H1 (cell line): ENCODE measurements around the gene TMEM203. TPM values are rescaled to one million over a fixed set of nuclear protein-coding genes. Genes with fewer than 3 reads are reported as not detected.
A peak's percentile ranks its signal among the peaks of the same experiment; 100 is the strongest.

Experiments used
- CTCF ChIA-PET: fragments of 300-600 bp; sonication (Branson Sonifier 250); formaldehyde crosslinking; loops from one replicate; lab custom pipeline; 2021; ENCODE audit not compliant: partially characterized antibody; lab: Charles Lee
- POLR2A ChIA-PET: fragments of 300-600 bp; sonication (Branson Sonifier 250); formaldehyde crosslinking; loops from one replicate; lab custom pipeline; 2021; ENCODE audit warnings: inconsistent platforms; ENCODE audit not compliant: partially characterized antibody; lab: Charles Lee
- DNase-seq, 2 experiments: peaks; one replicate each; pipeline versions ENCODE4 v3.0.0 to v3.0.0-alpha.2; 2010 to 2022; ENCODE audit warnings: low spot score in 2 of 2, low read depth in 1 of 2, mixed read lengths in 1 of 2
- FAIRE-seq: peaks from 2 replicates; lab custom pipeline; 2011; peaks lifted over from hg19 to GRCh38; lab: Jason Lieb, UNC
- H2AFZ ChIP-seq: 2 replicates; pipeline ENCODE4 v1.8.1; 2012; ENCODE audit warnings: low read length, inconsistent platforms
- H2AK5ac ChIP-seq: 2 replicates; pipeline ENCODE4 v1.6.1; 2013; ENCODE audit warnings: low read depth, low read length
- H2BK120ac ChIP-seq: replicated peaks from 2 replicates; pipeline ENCODE3; 2013; ENCODE audit warnings: low read depth, low read length, inconsistent platforms
- H2BK12ac ChIP-seq: 2 replicates; pipeline ENCODE4 v1.6.1; 2013; ENCODE audit warnings: low read depth, low read length
- H2BK15ac ChIP-seq: 2 replicates; pipeline ENCODE4 v1.6.1; 2013; ENCODE audit warnings: low read length
- H2BK20ac ChIP-seq: 2 replicates; pipeline ENCODE4 v1.6.1; 2013; ENCODE audit warnings: low read length
- H2BK5ac ChIP-seq: 2 replicates; pipeline ENCODE4 v1.6.1; 2013; ENCODE audit warnings: low read depth, low read length
- H3K14ac ChIP-seq: 2 replicates; pipeline ENCODE4 v1.6.1; 2013; ENCODE audit warnings: inconsistent platforms; ENCODE audit not compliant: insufficient read length
- H3K18ac ChIP-seq: 2 replicates; pipeline ENCODE4 v1.6.1; 2013; ENCODE audit warnings: low read length; ENCODE audit errors: extremely low read depth
- H3K23ac ChIP-seq: 2 replicates; pipeline ENCODE4 v1.6.1; 2013; ENCODE audit warnings: inconsistent platforms; ENCODE audit not compliant: insufficient read length
- H3K23me2 ChIP-seq: 2 replicates; pipeline ENCODE4 v1.6.1; 2013; ENCODE audit warnings: low read depth, low read length
- H3K27ac ChIP-seq: 2 replicates; pipeline ENCODE4 v1.6.1; 2011; ENCODE audit warnings: low read depth, low read length, inconsistent platforms
- H3K27me3 ChIP-seq, 4 experiments: replicated peaks in 1 of 4; 1 replicate in 1 of 4; 2 replicates in 3 of 4; pipeline versions ENCODE4 v1.6.1 to v1.8.1; 2011 to 2013; ENCODE audit warnings: low read length in 3 of 4, mild to moderate bottlenecking in 3 of 4, inconsistent platforms in 2 of 4, mixed read lengths in 2 of 4, moderate library complexity in 1 of 4; ENCODE audit not compliant: control insufficient read depth in 3 of 4, insufficient read depth in 3 of 4; ENCODE audit errors: extremely low read depth in 1 of 4
- H3K36me3 ChIP-seq, 4 experiments: 2 replicates each; pipeline versions ENCODE4 v1.6.1 to v1.8.1; 2011 to 2013; ENCODE audit warnings: mild to moderate bottlenecking in 4 of 4, low read length in 3 of 4, moderate library complexity in 2 of 4, control low read depth in 1 of 4, inconsistent platforms in 1 of 4; ENCODE audit not compliant: insufficient read depth in 4 of 4, control insufficient read depth in 2 of 4
- H3K4ac ChIP-seq: replicated peaks from 2 replicates; pipeline ENCODE3; 2013; ENCODE audit warnings: low read length, low read depth, mixed read lengths, inconsistent platforms; ENCODE audit not compliant: insufficient read length
- H3K4me1 ChIP-seq, 4 experiments: replicated peaks in 1 of 4; 1 replicate in 1 of 4; 2 replicates in 3 of 4; pipeline versions ENCODE4 v1.6.1 to v1.8.1; 2011 to 2013; ENCODE audit warnings: low read length in 3 of 4, inconsistent platforms in 2 of 4, mixed read lengths in 1 of 4; ENCODE audit not compliant: insufficient read depth in 4 of 4, control insufficient read depth in 3 of 4
- H3K4me2 ChIP-seq, 2 experiments: 2 replicates each; pipeline versions ENCODE4 v1.6.1 to v1.8.1; 2011 to 2013; ENCODE audit warnings: low read depth in 2 of 2, low read length in 2 of 2, control low read depth in 1 of 2, inconsistent platforms in 1 of 2, mild to moderate bottlenecking in 1 of 2; ENCODE audit not compliant: insufficient read depth in 1 of 2
- H3K4me3 ChIP-seq, 4 experiments: fragments of 200-600, 300-600 bp in 1 of 4; sonication (generic), shearing (Covaris generic), sonication (Bioruptor Twin) in 1 of 4; 2 replicates each; pipeline versions ENCODE4 v1.5.1 to v1.8.1; 2011 to 2016; ENCODE audit warnings: low read length in 4 of 4, low read depth in 3 of 4, control low read depth in 2 of 4, inconsistent platforms in 2 of 4, mild to moderate bottlenecking in 2 of 4, mixed read lengths in 1 of 4, moderate library complexity in 1 of 4; ENCODE audit not compliant: insufficient read depth in 2 of 4; ENCODE audit errors: extremely low read depth in 1 of 4
- H3K56ac ChIP-seq: replicated peaks from 2 replicates; pipeline ENCODE3; 2013; ENCODE audit warnings: low read depth, mild to moderate bottlenecking, mixed read lengths, low read length, inconsistent platforms; ENCODE audit not compliant: insufficient read length
- H3K79me1 ChIP-seq: 2 replicates; pipeline ENCODE4 v1.6.1; 2013; ENCODE audit warnings: low read depth, low read length, control low read depth
- H3K79me2 ChIP-seq, 2 experiments: 2 replicates each; pipeline versions ENCODE4 v1.6.1 to v1.8.1; 2012 to 2013; ENCODE audit warnings: low read length in 2 of 2, mild to moderate bottlenecking in 2 of 2, inconsistent platforms in 1 of 2; ENCODE audit not compliant: insufficient read depth in 2 of 2, control insufficient read depth in 1 of 2
- H3K9ac ChIP-seq, 4 experiments: replicated peaks in 1 of 4; 1 replicate in 1 of 4; 2 replicates in 3 of 4; pipeline versions ENCODE4 v1.6.1 to v1.8.1; 2011 to 2013; ENCODE audit warnings: low read depth in 3 of 4, low read length in 3 of 4, control low read depth in 2 of 4, mild to moderate bottlenecking in 2 of 4, moderate library complexity in 2 of 4, inconsistent platforms in 1 of 4; ENCODE audit errors: extremely low read depth in 1 of 4
- H3K9me3 ChIP-seq, 2 experiments: 2 replicates each; pipeline versions ENCODE4 v1.6.1 to v1.8.1; 2012 to 2013; ENCODE audit warnings: mild to moderate bottlenecking in 2 of 2, moderate library complexity in 2 of 2, control low read depth in 1 of 2, inconsistent platforms in 1 of 2, low read depth in 1 of 2, low read length in 1 of 2, mixed read lengths in 1 of 2; ENCODE audit not compliant: insufficient read depth in 2 of 2
- H4K20me1 ChIP-seq, 2 experiments: replicated peaks in 1 of 2; 2 replicates each; pipeline versions ENCODE3 to v1.8.1; 2011 to 2013; ENCODE audit warnings: inconsistent platforms in 2 of 2, low read length in 2 of 2, mild to moderate bottlenecking in 1 of 2; ENCODE audit not compliant: insufficient read depth in 2 of 2, control insufficient read depth in 1 of 2
- H4K5ac ChIP-seq: 2 replicates; pipeline ENCODE4 v1.6.1; 2013; ENCODE audit warnings: low read length, low read depth, mixed read lengths, inconsistent platforms; ENCODE audit not compliant: insufficient read length
- H4K8ac ChIP-seq: 2 replicates; pipeline ENCODE4 v1.8.0; 2013; ENCODE audit warnings: mild to moderate bottlenecking, moderate library complexity, low read length, inconsistent platforms; ENCODE audit not compliant: insufficient read depth; ENCODE audit errors: extremely low read depth
- H4K91ac ChIP-seq: replicated peaks from 2 replicates; pipeline ENCODE3; 2013; ENCODE audit warnings: low read length, mixed read lengths, inconsistent platforms; ENCODE audit not compliant: insufficient read length
- CEBPB ChIP-seq: IDR thresholded peaks from 2 replicates; pipeline ENCODE4 v1.6.1; 2012; ENCODE audit warnings: low read depth, low read length
- CTBP2 ChIP-seq: IDR thresholded peaks from 2 replicates; pipeline ENCODE4 v1.7.0; 2011; ENCODE audit warnings: borderline replicate concordance, mild to moderate bottlenecking, moderate library complexity, mixed read lengths, low read length; ENCODE audit not compliant: insufficient read depth, insufficient read length
- EGR1 ChIP-seq: IDR thresholded peaks from 2 replicates; pipeline ENCODE4 v1.6.1; 2011; ENCODE audit warnings: low read depth, low read length, borderline replicate concordance
- EZH2 ChIP-seq: fragments of 200-600 bp; sonication (generic); IDR thresholded peaks from 2 replicates; pipeline ENCODE4 v1.7.1; 2012; ENCODE audit warnings: low read depth, mild to moderate bottlenecking, moderate library complexity, low read length, inconsistent platforms; ENCODE audit not compliant: severe bottlenecking
- PHF8 ChIP-seq: fragments of 200-600 bp; sonication (generic); conservative IDR thresholded peaks from 2 replicates; pipeline ENCODE4 v1.7.1; 2012; ENCODE audit warnings: low read depth, mild to moderate bottlenecking, inconsistent platforms, low read length, moderate library complexity
- RBBP5 ChIP-seq: IDR thresholded peaks from 2 replicates; pipeline ENCODE4 v1.7.1; 2012; ENCODE audit warnings: low read depth, mild to moderate bottlenecking, inconsistent platforms, low read length, moderate library complexity, borderline replicate concordance
- SP4 ChIP-seq: IDR thresholded peaks from 2 replicates; pipeline ENCODE4 v1.6.1; 2012; ENCODE audit warnings: low read length, inconsistent platforms
- WGBS, 2 experiments: shearing (Covaris generic) in 1 of 2; methylation state at CpG; one replicate each; pipeline versions ENCODE4 v1.1.6 to v1.1.7; 2013 to 2015; ENCODE audit warnings: low lambda C conversion rate in 2 of 2, mixed read lengths in 2 of 2, inconsistent platforms in 1 of 2, low coverage in 1 of 2, missing lambda C conversion rate in 1 of 2; ENCODE audit not compliant: insufficient replicate concordance in 2 of 2, insufficient coverage in 1 of 2, insufficient read length in 1 of 2; ENCODE audit errors: extremely low coverage in 1 of 2, missing lambda C conversion rate in 1 of 2; 5-methylcytosine and 5-hydroxymethylcytosine counted together
- polyA plus RNA-seq, 7 experiments: library from polyadenylated mRNA; depleted of rRNA in 3 of 7; stranded (reverse) in 5 of 7; unstranded in 2 of 7; fragments of >200 nt in 5 of 7; fragments of 200-250 nt in 2 of 7; gene quantifications; 1 replicate in 5 of 7; 2 replicates in 1 of 7; 4 replicates in 1 of 7; pipeline versions ENCODE4 v1.2.1 to v1.2.3, GENCODE V29; 2011 to 2013; ENCODE audit warnings: missing spikeins in 2 of 7, mixed read lengths in 2 of 7
- total RNA-seq: library from RNA; stranded (reverse); fragmentation: NEBNext Ultra II Directional; extraction: Animal tissue kit (Norgen Biotek cat#: 25700); gene quantifications from 2 replicates; pipeline ENCODE4 v1.2.1, GENCODE V29; 2021

The TMEM203 gene
- total and polyA plus RNA-seq, 2 of the 8 experiments (the other 6 are each of a cell fraction or from before 2014, with no cell fraction given): 44.1 to 57.1 TPM

- no peaks in the 10 kb centered on the region for H3K27me3 ChIP-seq
- no peak overlapping the region for H3K27ac ChIP-seq
- H3K79me1 ChIP-seq: peaks cover 22% of the 10 kb centered on the region
- peak overlapping the region; percentile 70 to 76; a peak in 2 of 4 replicates for H3K4me2 ChIP-seq
- DNase-seq: no peak
- H4K8ac ChIP-seq: peak overlapping the region; percentile 35; the same call in 1 of the 2 replicates
- H4K91ac ChIP-seq: no peak overlapping the region
- peaks cover 7 to 29% of the 10 kb centered on the region in 2 experiments for H4K20me1 ChIP-seq
- no peak overlapping the region for H2BK12ac ChIP-seq
- no peak overlapping the region for H3K56ac ChIP-seq
- H3K36me3 ChIP-seq: no peaks in the 10 kb centered on the region
- ChIA-PET CTCF (interaction anchor here (0.6 to 14.0 kb wide), 10 partner anchors 8 to 108 kb away, joined by 3 to 204 read pairs (median 4); partner anchors contain the start of genes CYSRT1, RNF208, RNF224 and SLC34A3), POLR2A (interaction anchor here (0.8 to 2.2 kb wide), 13 partner anchors 10 to 108 kb away, joined by 3 to 21 read pairs (median 4); partner anchors contain the start of genes ANAPC2, RNF208 and SSNA1)
- H3K4me1 ChIP-seq: peaks cover 0 to 33% (median 17%) of the 10 kb centered on the region in 4 experiments; a peak in 6 of 7 replicates
- no peak overlapping the region for H3K23ac ChIP-seq
- no peak overlapping the region for H3K4ac ChIP-seq
- no peak overlapping the region for H2BK20ac ChIP-seq
- peaks cover 0 to 30% of the 10 kb centered on the region in 2 experiments; a peak in 3 of 4 replicates for H3K79me2 ChIP-seq
- no peak overlapping the region for H3K14ac ChIP-seq
- no peak overlapping the region for H3K18ac ChIP-seq
- peaks cover 3% of the 10 kb centered on the region; the same call in 1 of the 2 replicates for H3K23me2 ChIP-seq
- H2BK5ac ChIP-seq: no peak overlapping the region
- no peak overlapping the region for H2AK5ac ChIP-seq
- H2BK15ac ChIP-seq: no peak overlapping the region
- no peak overlapping the region for H2AFZ ChIP-seq
- WGBS, 2 experiments: 89% methylated on average over 14 of the region's 19 CpGs; no CpG with 5 or more reads in 1 of the 2 experiments
- TF ChIP-seq RBBP5 (no peak), EGR1 (no peak), CEBPB (no peak), PHF8 (no peak), EZH2 (no peak), SP4 (no peak), CTBP2 (no peak)
- FAIRE-seq: no peak
- H3K4me3 ChIP-seq: peak overlapping the region in 1 of 4 experiments; percentile 67; a peak in 1 of 8 replicates
- H4K5ac ChIP-seq: no peak overlapping the region
- H3K9me3 ChIP-seq: no peaks in the 10 kb centered on the region
- no peak overlapping the region for H3K9ac ChIP-seq
- H2BK120ac ChIP-seq: no peak overlapping the region
Observed at GRCh38 chr9:137198051-137198901, 7.2 kb downstream of the TMEM203 start.
